ENCODE measurements around the gene ROS1. TPM values are rescaled to one million over a fixed set of nuclear protein-coding genes. Genes with fewer than 3 reads are reported as not detected.

Gene ROS1
- total and polyA plus RNA-seq, 10 donors: 0.12 TPM; not detected in 9

DNA sequence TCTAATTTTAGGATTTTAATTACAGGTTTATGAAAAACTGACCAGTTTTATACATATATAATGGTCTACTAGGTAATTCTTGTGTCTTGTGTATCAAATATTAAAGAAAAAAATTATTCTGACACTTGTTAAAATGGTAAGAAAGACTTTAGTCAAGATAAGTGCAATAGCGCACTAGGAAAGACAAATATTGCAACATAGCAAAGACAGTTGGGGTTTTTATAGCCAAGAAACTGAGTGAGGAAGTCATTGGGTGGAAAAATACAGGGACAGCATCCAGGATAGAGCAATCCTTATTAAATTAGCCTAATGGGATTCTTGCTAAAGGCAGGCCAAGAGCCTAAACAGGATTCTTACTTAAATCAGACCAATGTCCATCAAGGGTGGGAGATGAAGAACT lies 71.1 kb downstream of the ROS1 start:
- intact Hi-C loops (cut with DNase I; ENCODE audit: low total_unique reads): no loop called here
- Histone ChIP-seq H3K36me3 (no peaks in the 10 kb centered on the region), H3K9me3 (no peaks in the 10 kb centered on the region), H3K4me3 (no peak overlapping the region), H3K27ac (no peak overlapping the region), H3K4me1 (no peaks in the 10 kb centered on the region), H3K27me3 (replicated peaks in 1 of 7) (no peaks in the 10 kb centered on the region)
- no peak for DNase-seq
- TF ChIP-seq POLR2A (IDR thresholded peaks at IDR 0.05): no peak
- TF ChIP-seq POLR2AphosphoS5 (IDR thresholded peaks at IDR 0.05): no peak
- TF ChIP-seq, protein P1, sequence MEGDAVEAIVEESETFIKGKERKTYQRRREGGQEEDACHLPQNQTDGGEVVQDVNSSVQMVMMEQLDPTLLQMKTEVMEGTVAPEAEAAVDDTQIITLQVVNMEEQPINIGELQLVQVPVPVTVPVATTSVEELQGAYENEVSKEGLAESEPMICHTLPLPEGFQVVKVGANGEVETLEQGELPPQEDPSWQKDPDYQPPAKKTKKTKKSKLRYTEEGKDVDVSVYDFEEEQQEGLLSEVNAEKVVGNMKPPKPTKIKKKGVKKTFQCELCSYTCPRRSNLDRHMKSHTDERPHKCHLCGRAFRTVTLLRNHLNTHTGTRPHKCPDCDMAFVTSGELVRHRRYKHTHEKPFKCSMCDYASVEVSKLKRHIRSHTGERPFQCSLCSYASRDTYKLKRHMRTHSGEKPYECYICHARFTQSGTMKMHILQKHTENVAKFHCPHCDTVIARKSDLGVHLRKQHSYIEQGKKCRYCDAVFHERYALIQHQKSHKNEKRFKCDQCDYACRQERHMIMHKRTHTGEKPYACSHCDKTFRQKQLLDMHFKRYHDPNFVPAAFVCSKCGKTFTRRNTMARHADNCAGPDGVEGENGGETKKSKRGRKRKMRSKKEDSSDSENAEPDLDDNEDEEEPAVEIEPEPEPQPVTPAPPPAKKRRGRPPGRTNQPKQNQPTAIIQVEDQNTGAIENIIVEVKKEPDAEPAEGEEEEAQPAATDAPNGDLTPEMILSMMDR (IDR thresholded peaks at IDR 0.05 in 8 of 11, conservative IDR thresholded peaks at IDR 0.05 in 3 of 11): no peak
- 83 to 100% (median 91%) methylated on average over 1 of the region's 1 CpG for WGBS, 5 donors

DNA sequence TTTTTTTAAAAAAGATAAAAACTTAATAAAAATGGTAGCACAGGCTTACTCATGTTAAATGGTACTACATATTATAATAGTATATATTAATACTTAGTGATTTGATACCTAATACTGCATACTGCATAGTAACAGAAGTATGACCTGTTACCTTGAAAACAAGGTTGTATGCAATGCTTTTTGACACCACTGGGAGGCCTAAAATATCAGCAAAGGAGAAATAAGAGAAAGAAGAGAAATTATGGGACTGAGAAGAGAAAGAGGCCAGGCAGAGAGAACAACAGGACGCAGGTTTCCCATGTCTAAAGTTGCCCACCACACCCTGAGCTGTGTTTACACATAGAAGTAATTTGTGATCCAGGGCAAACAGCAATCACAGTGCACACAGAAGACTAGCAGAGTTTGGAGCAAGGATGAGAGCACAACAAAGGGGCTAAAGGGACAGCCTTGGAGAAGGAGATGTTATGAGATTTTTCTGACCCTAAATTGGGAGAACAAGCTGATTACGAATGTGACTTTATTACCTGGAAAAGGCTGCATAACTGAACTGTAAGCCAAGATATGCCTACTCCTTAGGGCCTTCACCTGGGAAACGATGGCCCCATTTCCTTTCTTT lies 73.2 kb downstream of the ROS1 start:
- Histone ChIP-seq H3K4me1 (no peaks in the 10 kb centered on the region), H3K4me3 (no peak overlapping the region), H3K9me3 (no peaks in the 10 kb centered on the region), H3K27me3 (replicated peaks in 1 of 7) (no peaks in the 10 kb centered on the region), H3K27ac (no peak overlapping the region), H3K36me3 (no peaks in the 10 kb centered on the region)
- 71 to 81% (median 73%) methylated on average over 3 of the region's 3 CpGs for WGBS, 5 donors
- TF ChIP-seq, protein P1 (IDR thresholded peaks at IDR 0.05 in 8 of 11, conservative IDR thresholded peaks at IDR 0.05 in 3 of 11): peak in 5 of 11 experiments; percentile 8 to 29 (median 17)
- no peak for TF ChIP-seq POLR2A (IDR thresholded peaks at IDR 0.05)
- DNase-seq: no peak
- intact Hi-C loops (cut with DNase I; ENCODE audit: low total_unique reads): no loop called here

DNA sequence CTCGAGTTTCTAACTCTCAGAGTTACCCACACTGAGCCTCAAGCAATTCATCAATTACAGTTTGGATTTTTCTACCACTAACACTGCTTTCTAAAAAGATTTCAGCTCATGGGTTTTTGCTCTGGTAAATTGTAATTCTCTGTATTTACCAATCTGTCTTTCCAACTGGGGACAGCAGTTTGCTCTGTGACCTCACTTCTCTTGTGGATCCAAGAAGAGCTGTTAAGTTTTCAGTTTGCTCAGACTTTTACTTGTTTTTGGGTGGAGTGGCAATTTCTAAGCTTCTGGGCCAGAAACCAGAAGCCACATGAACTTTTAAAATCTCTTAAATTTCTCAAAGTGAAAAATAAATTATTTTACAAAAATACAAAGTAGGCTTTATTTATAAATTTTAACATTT lies 74.2 kb downstream of the ROS1 start:
- no peak for DNase-seq
- H3K4me3 ChIP-seq: no peak overlapping the region
- no peaks in the 10 kb centered on the region for H3K4me1 ChIP-seq
- H3K27ac ChIP-seq: no peak overlapping the region
- TF ChIP-seq POLR2AphosphoS5 (IDR thresholded peaks at IDR 0.05): no peak
- TF ChIP-seq POLR2A (IDR thresholded peaks at IDR 0.05): no peak
- TF ChIP-seq, protein P1 (IDR thresholded peaks at IDR 0.05 in 8 of 11, conservative IDR thresholded peaks at IDR 0.05 in 3 of 11): no peak
- H3K9me3 ChIP-seq: no peaks in the 10 kb centered on the region
- intact Hi-C loops (cut with DNase I; ENCODE audit: low total_unique reads): no loop called here
- H3K36me3 ChIP-seq: no peaks in the 10 kb centered on the region
- 22 to 59% (median 43%) methylated on average over 1 of the region's 1 CpG for WGBS, 5 donors
- no peaks in the 10 kb centered on the region for H3K27me3 ChIP-seq (replicated peaks in 1 of 7)

DNA sequence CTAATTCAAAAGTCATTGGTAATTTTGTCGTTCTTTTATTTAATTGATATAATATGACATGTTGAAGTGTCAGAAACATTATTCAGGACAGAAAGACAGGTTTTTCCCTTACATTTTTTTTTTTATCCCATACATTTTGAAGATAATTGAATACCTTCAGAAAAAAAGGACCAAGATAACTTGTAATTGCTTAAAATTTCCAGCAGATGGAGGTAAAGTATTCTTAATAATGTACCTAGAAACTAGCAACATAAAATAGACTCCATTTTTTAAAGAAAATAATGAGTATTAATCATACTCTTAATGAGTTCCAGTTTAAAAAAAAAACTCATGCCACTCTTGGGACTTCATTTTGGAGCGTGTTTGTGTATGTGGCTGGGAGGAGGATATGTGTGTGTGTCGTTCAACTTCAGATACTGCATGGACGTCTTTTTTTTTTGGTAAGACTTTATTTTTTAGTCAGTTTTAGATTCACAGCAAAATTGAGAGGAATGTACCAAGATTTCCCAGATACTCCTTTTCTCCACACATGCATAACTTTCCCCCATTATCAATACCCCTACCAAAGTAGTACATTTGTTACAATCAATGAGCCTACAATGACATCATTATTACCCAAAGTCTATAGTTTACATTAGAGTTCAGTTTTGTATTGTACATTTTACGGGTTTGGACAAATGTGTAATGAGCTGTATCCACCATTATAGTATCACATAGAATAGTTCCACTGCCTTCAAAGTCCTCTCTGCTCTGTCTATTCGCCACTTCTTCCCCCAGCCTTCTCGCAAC lies 79.4 kb downstream of the ROS1 start:
- TF ChIP-seq, protein P1 (IDR thresholded peaks at IDR 0.05 in 8 of 11, conservative IDR thresholded peaks at IDR 0.05 in 3 of 11): peak in 9 of 11 experiments; percentile 21 to 66 (median 51)
- TF ChIP-seq POLR2AphosphoS5 (IDR thresholded peaks at IDR 0.05): no peak
- DNase-seq: no peak
- no peak overlapping the region for H3K4me3 ChIP-seq
- H3K27me3 ChIP-seq (replicated peaks in 1 of 7): peaks cover 0 to 18% (median 0%) of the 10 kb centered on the region in 7 donors
- no peaks in the 10 kb centered on the region for H3K4me1 ChIP-seq
- WGBS, 5 donors: 52 to 58% (median 52%) methylated on average over 7 of the region's 7 CpGs
- intact Hi-C loops (cut with DNase I; ENCODE audit: low total_unique reads): no loop called here
- H3K27ac ChIP-seq: no peak overlapping the region
- no peaks in the 10 kb centered on the region for H3K9me3 ChIP-seq
- H3K36me3 ChIP-seq: no peaks in the 10 kb centered on the region
